ENCODE measurements around the gene SRSF10.
"Not testable (repeated sequence)": the region's sequence is repeated elsewhere in the genome, so short reads cannot be mapped to it uniquely, and the experiment has no call there.

Gene SRSF10

GRCh38 chr1:23995431-23995837, 15.3 kb upstream of the SRSF10 start:
- H3K27ac ChIP-seq (ENCODE audit: low read depth, low read length) = no peak overlapping the region

GRCh38 chr1:23992011-23992410, 11.9 kb upstream of the SRSF10 start:
- H3K4me3 ChIP-seq (ENCODE audit: low read depth, low read length); H3K36me3 ChIP-seq (ENCODE audit: control insufficient read depth, insufficient read depth, low read length); H3K4me1 ChIP-seq (ENCODE audit: control insufficient read depth, insufficient read depth, low read length); H3K9ac ChIP-seq (ENCODE audit: low read depth, low read length); H3K9me3 ChIP-seq (ENCODE audit: control insufficient read depth, insufficient read depth, low read length); H3K27me3 ChIP-seq (ENCODE audit: control insufficient read depth, insufficient read depth, low read length); H3K27ac ChIP-seq (ENCODE audit: low read depth, low read length): not testable (repeated sequence)

More at GRCh38 chr1:23995431-23995837, 15.3 kb upstream of the SRSF10 start:
- no peaks in the 10 kb centered on the region for H3K27me3 ChIP-seq (ENCODE audit: control insufficient read depth, insufficient read depth, low read length)
- H3K9me3 ChIP-seq (ENCODE audit: control insufficient read depth, insufficient read depth, low read length) = no peaks in the 10 kb centered on the region
- no peak overlapping the region for H3K9ac ChIP-seq (ENCODE audit: low read depth, low read length)
- no peaks in the 10 kb centered on the region for H3K4me1 ChIP-seq (ENCODE audit: control insufficient read depth, insufficient read depth, low read length)
- no peak overlapping the region for H3K4me3 ChIP-seq (ENCODE audit: low read depth, low read length)
- H3K36me3 ChIP-seq (ENCODE audit: control insufficient read depth, insufficient read depth, low read length) = no peaks in the 10 kb centered on the region

- no peak overlapping the region for H3K9ac ChIP-seq (ENCODE audit: low read depth, low read length)
- no peaks in the 10 kb centered on the region for H3K4me1 ChIP-seq (ENCODE audit: control insufficient read depth, insufficient read depth, low read length)
- no peaks in the 10 kb centered on the region for H3K36me3 ChIP-seq (ENCODE audit: control insufficient read depth, insufficient read depth, low read length)
- no peaks in the 10 kb centered on the region for H3K27me3 ChIP-seq (ENCODE audit: control insufficient read depth, insufficient read depth, low read length)
- H3K9me3 ChIP-seq (ENCODE audit: control insufficient read depth, insufficient read depth, low read length) = no peaks in the 10 kb centered on the region; the same call in 1 of the 2 replicates
- no peak overlapping the region for H3K4me3 ChIP-seq (ENCODE audit: low read depth, low read length)
- H3K27ac ChIP-seq (ENCODE audit: low read depth, low read length) = no peak overlapping the region
These were observed 9.1 kb upstream of the SRSF10 start for GRCh38 chr1:23989263-23989662.

GRCh38 chr1:23987038-23987437, 6.9 kb upstream of the SRSF10 start:
- H3K27me3 ChIP-seq (ENCODE audit: control insufficient read depth, insufficient read depth, low read length); H3K9ac ChIP-seq (ENCODE audit: low read depth, low read length); H3K36me3 ChIP-seq (ENCODE audit: control insufficient read depth, insufficient read depth, low read length); H3K4me1 ChIP-seq (ENCODE audit: control insufficient read depth, insufficient read depth, low read length); H3K9me3 ChIP-seq (ENCODE audit: control insufficient read depth, insufficient read depth, low read length); H3K27ac ChIP-seq (ENCODE audit: low read depth, low read length); H3K4me3 ChIP-seq (ENCODE audit: low read depth, low read length): not testable (repeated sequence)

- H3K9ac ChIP-seq (ENCODE audit: low read depth, low read length) = no peak overlapping the region
- no peaks in the 10 kb centered on the region; the same call in 1 of the 2 replicates for H3K9me3 ChIP-seq (ENCODE audit: control insufficient read depth, insufficient read depth, low read length)
- peaks cover 13% of the 10 kb centered on the region for H3K4me1 ChIP-seq (ENCODE audit: control insufficient read depth, insufficient read depth, low read length)
- H3K27me3 ChIP-seq (ENCODE audit: control insufficient read depth, insufficient read depth, low read length) = no peaks in the 10 kb centered on the region
- H3K4me3 ChIP-seq (ENCODE audit: low read depth, low read length) = no peak overlapping the region
- H3K36me3 ChIP-seq (ENCODE audit: control insufficient read depth, insufficient read depth, low read length) = no peaks in the 10 kb centered on the region
- no peak overlapping the region for H3K27ac ChIP-seq (ENCODE audit: low read depth, low read length)
These were observed 4.5 kb upstream of the SRSF10 start for GRCh38 chr1:23984417-23985186.

GRCh38 chr1:23980728-23981070, 572 bp upstream of the SRSF10 start:
- H3K4me1 ChIP-seq (ENCODE audit: control insufficient read depth, insufficient read depth, low read length) = peaks cover 43% of the 10 kb centered on the region
- H3K27me3 ChIP-seq (ENCODE audit: control insufficient read depth, insufficient read depth, low read length) = no peaks in the 10 kb centered on the region
- no peaks in the 10 kb centered on the region for H3K9me3 ChIP-seq (ENCODE audit: control insufficient read depth, insufficient read depth, low read length)
- H3K4me3 ChIP-seq (ENCODE audit: low read depth, low read length) = peak overlapping the region; percentile 53
- peak overlapping the region; percentile 100 for H3K27ac ChIP-seq (ENCODE audit: low read depth, low read length)
- peaks cover 31% of the 10 kb centered on the region for H3K36me3 ChIP-seq (ENCODE audit: control insufficient read depth, insufficient read depth, low read length)
- peak overlapping the region; percentile 100 for H3K9ac ChIP-seq (ENCODE audit: low read depth, low read length)

- Histone ChIP-seq H3K27ac (ENCODE audit: low read depth, low read length) (peak overlapping the region; percentile 100), H3K4me1 (ENCODE audit: control insufficient read depth, insufficient read depth, low read length) (peaks cover 45% of the 10 kb centered on the region), H3K9me3 (ENCODE audit: control insufficient read depth, insufficient read depth, low read length) (no peaks in the 10 kb centered on the region), H3K36me3 (ENCODE audit: control insufficient read depth, insufficient read depth, low read length) (peaks cover 44% of the 10 kb centered on the region), H3K4me3 (ENCODE audit: low read depth, low read length) (peak overlapping the region; percentile 94), H3K27me3 (ENCODE audit: control insufficient read depth, insufficient read depth, low read length) (no peaks in the 10 kb centered on the region), H3K9ac (ENCODE audit: low read depth, low read length) (peak overlapping the region; percentile 100)
These were observed 693 bp downstream of the SRSF10 start for GRCh38 chr1:23979387-23979880.

- Histone ChIP-seq H3K36me3 (ENCODE audit: control insufficient read depth, insufficient read depth, low read length) (peaks cover 50% of the 10 kb centered on the region), H3K27ac (ENCODE audit: low read depth, low read length) (peak overlapping the region; percentile 100), H3K4me1 (ENCODE audit: control insufficient read depth, insufficient read depth, low read length) (peaks cover 45% of the 10 kb centered on the region), H3K9me3 (ENCODE audit: control insufficient read depth, insufficient read depth, low read length) (no peaks in the 10 kb centered on the region), H3K27me3 (ENCODE audit: control insufficient read depth, insufficient read depth, low read length) (no peaks in the 10 kb centered on the region), H3K9ac (ENCODE audit: low read depth, low read length) (peak overlapping the region; percentile 100), H3K4me3 (ENCODE audit: low read depth, low read length) (peak overlapping the region; percentile 94)
These were observed 1.3 kb downstream of the SRSF10 start for GRCh38 chr1:23978805-23979204.

GRCh38 chr1:23977854-23978191, 2.3 kb downstream of the SRSF10 start:
- Histone ChIP-seq H3K36me3 (ENCODE audit: control insufficient read depth, insufficient read depth, low read length) (peaks cover 60% of the 10 kb centered on the region), H3K27me3 (ENCODE audit: control insufficient read depth, insufficient read depth, low read length) (no peaks in the 10 kb centered on the region), H3K27ac (ENCODE audit: low read depth, low read length) (no peak overlapping the region), H3K9ac (ENCODE audit: low read depth, low read length) (no peak overlapping the region), H3K4me1 (ENCODE audit: control insufficient read depth, insufficient read depth, low read length) (peaks cover 45% of the 10 kb centered on the region), H3K4me3 (ENCODE audit: low read depth, low read length) (peak overlapping the region; percentile 94), H3K9me3 (ENCODE audit: control insufficient read depth, insufficient read depth, low read length) (no peaks in the 10 kb centered on the region)

GRCh38 chr1:23977187-23977853, 2.8 kb downstream of the SRSF10 start:
- no peak overlapping the region for H3K9ac ChIP-seq (ENCODE audit: low read depth, low read length)
- peak overlapping the region; percentile 94; the same call in 1 of the 2 replicates for H3K4me3 ChIP-seq (ENCODE audit: low read depth, low read length)
- H3K36me3 ChIP-seq (ENCODE audit: control insufficient read depth, insufficient read depth, low read length) = peaks cover 64% of the 10 kb centered on the region
- no peak overlapping the region for H3K27ac ChIP-seq (ENCODE audit: low read depth, low read length)
- H3K9me3 ChIP-seq (ENCODE audit: control insufficient read depth, insufficient read depth, low read length) = no peaks in the 10 kb centered on the region
- H3K4me1 ChIP-seq (ENCODE audit: control insufficient read depth, insufficient read depth, low read length) = peaks cover 45% of the 10 kb centered on the region
- no peaks in the 10 kb centered on the region for H3K27me3 ChIP-seq (ENCODE audit: control insufficient read depth, insufficient read depth, low read length)

GRCh38 chr1:23967871-23968270, 12.3 kb downstream of the SRSF10 start:
- Histone ChIP-seq H3K27me3 (ENCODE audit: control insufficient read depth, insufficient read depth, low read length) (no peaks in the 10 kb centered on the region), H3K27ac (ENCODE audit: low read depth, low read length) (no peak overlapping the region)

More at GRCh38 chr1:23967871-23968270, 12.3 kb downstream of the SRSF10 start:
- H3K36me3 ChIP-seq (ENCODE audit: control insufficient read depth, insufficient read depth, low read length) = peaks cover 95% of the 10 kb centered on the region
- H3K4me3 ChIP-seq (ENCODE audit: low read depth, low read length) = no peak overlapping the region
- no peaks in the 10 kb centered on the region for H3K9me3 ChIP-seq (ENCODE audit: control insufficient read depth, insufficient read depth, low read length)
- no peak overlapping the region for H3K9ac ChIP-seq (ENCODE audit: low read depth, low read length)
- H3K4me1 ChIP-seq (ENCODE audit: control insufficient read depth, insufficient read depth, low read length) = no peaks in the 10 kb centered on the region
